HG03039 (cell line): Measurements from ENCODE around the gene IRF2BP1.

Source experiments
- ATAC-seq: cut with Tn5 transposase; IDR thresholded peaks from one replicate; pipeline ENCODE4 v1.9.1; 2021; ENCODE audit warnings: mild to moderate bottlenecking, moderate library complexity; ENCODE audit not compliant: unreplicated experiment

Gene IRF2BP1

DNA sequence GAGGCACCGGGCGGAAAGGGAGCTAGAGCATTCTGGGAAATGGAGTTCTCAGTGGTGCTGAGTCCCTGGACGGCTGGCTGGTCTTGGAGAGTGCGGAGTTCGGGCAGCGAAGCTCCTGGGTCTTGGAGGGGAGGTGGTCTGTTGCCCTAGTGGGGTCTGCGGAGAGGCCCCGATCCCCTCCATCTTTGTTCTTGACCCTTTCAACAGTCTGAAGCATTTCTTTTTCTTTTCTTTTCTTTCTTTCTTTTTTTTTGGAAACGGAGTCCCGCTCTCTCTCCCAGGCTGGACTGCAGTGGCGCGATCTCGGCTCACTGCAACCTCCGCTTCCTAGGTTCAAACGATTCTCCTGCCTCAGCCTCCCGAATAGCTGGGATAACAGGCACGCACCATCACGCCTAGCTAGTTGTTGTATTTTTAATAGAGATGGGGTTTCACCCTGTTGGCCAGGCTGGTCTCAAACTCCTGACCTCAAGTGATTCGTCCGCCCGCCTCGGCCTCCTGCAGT is 22.6 kb downstream of the IRF2BP1 start:
- no peak for ATAC-seq

DNA sequence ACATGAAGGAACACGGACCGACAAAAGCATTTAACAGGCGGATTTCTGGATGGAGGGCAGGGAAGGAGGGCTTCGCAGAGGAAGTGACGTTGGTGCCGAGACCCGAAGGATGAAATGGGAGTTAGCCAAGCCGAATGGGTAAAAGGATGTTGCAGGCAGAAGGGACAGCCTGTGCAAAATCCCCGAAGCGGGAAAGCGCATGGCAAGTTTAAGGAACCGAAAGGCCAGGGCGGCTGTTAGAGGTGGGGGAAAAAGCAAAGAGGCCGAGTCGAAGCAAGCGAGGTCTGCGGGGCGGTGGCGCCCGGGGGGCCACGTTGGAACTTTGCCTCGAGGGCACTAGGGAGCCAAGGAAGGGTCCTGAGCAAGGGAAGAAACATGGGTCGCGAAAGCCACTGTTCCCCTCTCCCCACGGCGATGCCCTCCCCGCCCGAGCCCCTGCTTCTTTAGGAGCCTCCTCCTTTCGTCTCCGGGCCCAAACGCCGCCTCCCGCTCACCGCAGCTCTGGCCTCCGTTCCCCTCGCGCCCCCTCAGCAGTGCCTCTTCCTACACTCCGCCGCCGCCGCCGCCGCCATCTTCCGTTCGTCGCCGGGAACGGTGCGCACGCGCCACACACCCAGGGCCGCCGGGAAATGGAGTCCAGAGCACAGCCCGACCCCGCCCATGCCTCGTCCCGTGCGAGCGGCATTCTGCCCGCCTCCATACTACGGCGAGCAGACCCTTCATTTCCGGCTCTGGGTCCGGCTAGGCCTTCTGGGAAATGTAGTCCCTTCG is 23.2 kb downstream of the IRF2BP1 start, which contains the start of gene SYMPK:
TSS of gene SYMPK (minus strand) at position 584 of the 771 bp plus-strand sequence. CDS start 8,652 bp downstream, outside the sequence.
- ATAC-seq = peak; percentile 78

GRCh38 chr19:45862271-45862563 is 23.7 kb downstream of the IRF2BP1 start:
- ATAC-seq = no peak

GRCh38 chr19:45860359-45861259 is 25.3 kb downstream of the IRF2BP1 start:
- no peak for ATAC-seq

DNA sequence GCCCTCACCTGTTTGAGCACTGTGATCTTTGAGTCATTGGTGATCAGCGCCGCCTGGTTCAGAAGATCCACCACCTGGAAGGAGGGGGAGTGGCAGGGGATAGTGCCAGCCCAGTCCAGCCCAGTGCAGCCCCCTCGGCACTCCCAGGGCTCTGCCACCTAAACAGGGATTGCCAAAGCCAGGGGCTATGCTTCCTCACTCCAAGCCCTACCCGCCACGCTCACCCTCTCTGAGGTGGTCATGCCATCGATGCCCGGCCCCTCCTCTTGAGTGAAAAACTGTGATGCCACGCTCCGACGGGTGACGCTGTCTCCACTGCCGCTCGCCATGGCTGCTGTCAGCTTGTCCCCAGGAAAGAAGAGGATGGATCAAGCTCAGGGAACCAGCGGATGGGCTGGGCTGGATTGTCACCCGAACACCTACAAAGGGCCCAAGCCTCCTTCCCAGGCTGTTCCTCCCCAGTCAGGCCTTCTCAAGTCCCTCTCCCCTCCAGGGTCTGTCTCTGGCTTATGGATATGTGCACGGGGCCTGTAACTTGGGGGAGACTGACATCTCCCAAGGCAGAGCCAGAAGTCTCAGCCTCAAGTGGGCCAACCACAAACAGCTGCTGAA is 31.7 kb downstream of the IRF2BP1 start:
- no peak for ATAC-seq

DNA sequence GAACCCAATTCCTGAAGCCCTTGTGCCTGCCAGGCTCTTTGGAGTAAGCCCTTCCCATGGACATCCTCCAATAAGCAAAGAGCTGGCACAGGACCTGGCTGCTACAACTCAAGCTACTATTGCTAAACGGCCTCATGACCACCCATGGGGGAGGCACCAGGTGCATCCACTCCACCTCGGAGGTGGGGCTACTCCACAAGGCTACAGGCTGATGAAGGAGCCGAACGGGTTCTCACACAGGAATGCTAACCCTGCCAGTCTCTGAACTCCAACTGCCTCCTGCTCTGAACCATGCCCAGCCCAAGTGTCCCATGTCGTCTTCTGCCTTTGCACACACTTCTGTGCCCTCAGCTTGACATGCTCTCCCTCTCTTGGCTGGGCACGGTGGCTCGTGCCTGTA is 33.0 kb downstream of the IRF2BP1 start:
- no peak for ATAC-seq

GRCh38 chr19:45852145-45852750 is 33.7 kb downstream of the IRF2BP1 start:
- no peak for ATAC-seq

GRCh38 chr19:45848922-45849321 is 37.0 kb downstream of the IRF2BP1 start:
- no peak for ATAC-seq

GRCh38 chr19:45847663-45848062 is 38.3 kb downstream of the IRF2BP1 start:
- ATAC-seq = no peak

GRCh38 chr19:45842198-45842597 is 43.7 kb downstream of the IRF2BP1 start:
- no peak for ATAC-seq

DNA sequence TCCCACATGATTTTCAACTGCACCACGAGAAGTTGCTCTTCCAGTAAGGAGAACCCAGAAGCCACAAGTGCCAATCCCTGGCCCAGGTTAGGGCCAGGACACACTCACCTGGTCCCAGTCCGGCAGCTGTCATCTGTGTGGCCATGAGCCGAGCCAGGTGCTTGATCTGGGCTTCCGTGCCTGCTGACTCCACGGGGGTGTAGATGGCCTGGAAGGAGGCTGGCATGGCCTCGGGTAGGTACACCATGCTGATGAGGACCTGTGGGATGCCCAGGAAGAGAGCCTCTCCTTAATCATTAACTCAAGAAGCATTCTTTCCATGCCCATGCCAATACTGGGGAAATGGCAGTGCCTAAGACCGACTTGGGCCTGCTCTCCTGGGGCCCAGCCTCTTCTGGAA is 51.0 kb downstream of the IRF2BP1 start:
- no peak for ATAC-seq
